ENCODE measurements around the gene TNRC6A. TPM values are rescaled to one million over a fixed set of nuclear protein-coding genes. Genes with fewer than 3 reads are reported as not detected.

Gene TNRC6A
- total RNA-seq, 2 experiments from 2014 or later, result 38.1 to 60.3 TPM

- ChIA-PET CTCF (ENCODE audit: unreplicated experiment) (no interaction called here), POLR2A (interaction anchor here (0.6 to 1.8 kb wide), 3 partner anchors 10 to 24 kb away, joined by 3 to 7 read pairs (median 4); no protein-coding TSS in a partner anchor)
- peaks cover 6% of the 10 kb centered on the region for H3K4me1 ChIP-seq (ENCODE audit: insufficient read depth, low read length, poor library complexity, severe bottlenecking)
- no peaks in the 10 kb centered on the region for H3K9me2 ChIP-seq (ENCODE audit: insufficient read depth, low read length)
- no peak overlapping the region for H3K4me2 ChIP-seq (ENCODE audit: low read length)
- BruUV-seq (replicated peaks), result no TSS peak
- intact Hi-C loops (cut with micrococcal nuclease; ENCODE audit: unreplicated experiment), result no loop called here
- H3K27ac ChIP-seq (ENCODE audit: low read depth, low read length, poor library complexity, severe bottlenecking), result no peak overlapping the region
- peaks cover 98% of the 10 kb centered on the region for H3K79me2 ChIP-seq (ENCODE audit: insufficient read depth, low read depth, low read length)
- DNase-seq (ENCODE audit: low spot score), result no peak
- H3K4me3 ChIP-seq (ENCODE audit: low read depth, low read length, poor library complexity, severe bottlenecking), result no peak overlapping the region
- no peaks in the 10 kb centered on the region for H3K9me3 ChIP-seq (ENCODE audit: low read length)
- no peak overlapping the region for H2AFZ ChIP-seq (ENCODE audit: low read length)
- no peak for TF ChIP-seq CTCF (conservative IDR thresholded peaks at IDR 0.05; ENCODE audit: low read length)
- TF ChIP-seq EZH2phosphoT487 (IDR thresholded peaks at IDR 0.05; ENCODE audit: borderline replicate concordance, low read depth, low read length), result no peak
- H4K20me1 ChIP-seq (ENCODE audit: insufficient read depth, low read length), result peaks cover 38% of the 10 kb centered on the region
- H3K36me3 ChIP-seq (ENCODE audit: insufficient read depth, low read length), result peaks cover 73% of the 10 kb centered on the region
Observed at GRCh38 chr16:24745391-24745790, 15.9 kb downstream of the TNRC6A start.

- peaks cover 98% of the 10 kb centered on the region for H3K79me2 ChIP-seq (ENCODE audit: insufficient read depth, low read depth, low read length)
- no peak overlapping the region for H3K4me3 ChIP-seq (ENCODE audit: low read depth, low read length, poor library complexity, severe bottlenecking)
- intact Hi-C loops (cut with micrococcal nuclease; ENCODE audit: unreplicated experiment), result no loop called here
- H3K9me2 ChIP-seq (ENCODE audit: insufficient read depth, low read length), result no peaks in the 10 kb centered on the region
- no peak overlapping the region for H3K27ac ChIP-seq (ENCODE audit: low read depth, low read length, poor library complexity, severe bottlenecking)
- peaks cover 71% of the 10 kb centered on the region for H3K36me3 ChIP-seq (ENCODE audit: insufficient read depth, low read length)
- H3K9me3 ChIP-seq (ENCODE audit: low read length), result no peaks in the 10 kb centered on the region
- H2AFZ ChIP-seq (ENCODE audit: low read length), result no peak overlapping the region
- H4K20me1 ChIP-seq (ENCODE audit: insufficient read depth, low read length), result peaks cover 35% of the 10 kb centered on the region
- no peak overlapping the region for H3K4me2 ChIP-seq (ENCODE audit: low read length)
- POLR2A ChIA-PET, result interaction anchor here (0.7 to 1.8 kb wide), 4 partner anchors 9 to 47 kb away, joined by 3 to 7 read pairs (median 4); no protein-coding TSS in a partner anchor
- peaks cover 6% of the 10 kb centered on the region for H3K4me1 ChIP-seq (ENCODE audit: insufficient read depth, low read length, poor library complexity, severe bottlenecking)
- DNase-seq (ENCODE audit: low spot score), result no peak
- TF ChIP-seq EZH2phosphoT487 (IDR thresholded peaks at IDR 0.05; ENCODE audit: borderline replicate concordance, low read depth, low read length) (no peak), CTCF (conservative IDR thresholded peaks at IDR 0.05; ENCODE audit: low read length) (no peak)
- CTCF ChIA-PET (ENCODE audit: unreplicated experiment), result no interaction called here
- BruUV-seq (replicated peaks), result no TSS peak
Observed at GRCh38 chr16:24745791-24746190, 16.3 kb downstream of the TNRC6A start.

GRCh38 chr16:24747441-24747840 is 18.0 kb downstream of the TNRC6A start:
- CTCF ChIA-PET (ENCODE audit: unreplicated experiment), result no interaction called here
- Histone ChIP-seq H3K79me2 (ENCODE audit: insufficient read depth, low read depth, low read length) (peaks cover 97% of the 10 kb centered on the region), H3K9me2 (ENCODE audit: insufficient read depth, low read length) (no peaks in the 10 kb centered on the region), H3K36me3 (ENCODE audit: insufficient read depth, low read length) (peaks cover 65% of the 10 kb centered on the region), H3K4me2 (ENCODE audit: low read length) (no peak overlapping the region), H3K4me1 (ENCODE audit: insufficient read depth, low read length, poor library complexity, severe bottlenecking) (peaks cover 6% of the 10 kb centered on the region), H4K20me1 (ENCODE audit: insufficient read depth, low read length) (peaks cover 27% of the 10 kb centered on the region), H3K9me3 (ENCODE audit: low read length) (no peaks in the 10 kb centered on the region), H3K27ac (ENCODE audit: low read depth, low read length, poor library complexity, severe bottlenecking) (no peak overlapping the region), H3K4me3 (ENCODE audit: low read depth, low read length, poor library complexity, severe bottlenecking) (no peak overlapping the region), H2AFZ (ENCODE audit: low read length) (no peak overlapping the region)
- POLR2A ChIA-PET, result interaction anchor here (1.5 kb wide), 1 partner anchor 45 kb away, joined by 3 read pairs; no protein-coding TSS in a partner anchor
- intact Hi-C loops (cut with micrococcal nuclease; ENCODE audit: unreplicated experiment), result no loop called here
- no TSS peak for BruUV-seq (replicated peaks)
- DNase-seq (ENCODE audit: low spot score), result no peak
- no peak for TF ChIP-seq EZH2phosphoT487 (IDR thresholded peaks at IDR 0.05; ENCODE audit: borderline replicate concordance, low read depth, low read length)
- TF ChIP-seq CTCF (conservative IDR thresholded peaks at IDR 0.05; ENCODE audit: low read length), result no peak

All from OCI-LY7 (cell line).